ENCODE data around the gene C9orf40.

Gene C9orf40, protein sequence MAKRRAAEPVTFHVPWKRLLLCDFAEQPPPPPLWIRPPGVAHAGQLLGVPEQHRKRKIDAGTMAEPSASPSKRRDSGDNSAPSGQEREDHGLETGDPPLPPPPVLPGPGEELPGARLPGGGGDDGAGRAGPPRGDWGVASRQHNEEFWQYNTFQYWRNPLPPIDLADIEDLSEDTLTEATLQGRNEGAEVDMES

DNA sequence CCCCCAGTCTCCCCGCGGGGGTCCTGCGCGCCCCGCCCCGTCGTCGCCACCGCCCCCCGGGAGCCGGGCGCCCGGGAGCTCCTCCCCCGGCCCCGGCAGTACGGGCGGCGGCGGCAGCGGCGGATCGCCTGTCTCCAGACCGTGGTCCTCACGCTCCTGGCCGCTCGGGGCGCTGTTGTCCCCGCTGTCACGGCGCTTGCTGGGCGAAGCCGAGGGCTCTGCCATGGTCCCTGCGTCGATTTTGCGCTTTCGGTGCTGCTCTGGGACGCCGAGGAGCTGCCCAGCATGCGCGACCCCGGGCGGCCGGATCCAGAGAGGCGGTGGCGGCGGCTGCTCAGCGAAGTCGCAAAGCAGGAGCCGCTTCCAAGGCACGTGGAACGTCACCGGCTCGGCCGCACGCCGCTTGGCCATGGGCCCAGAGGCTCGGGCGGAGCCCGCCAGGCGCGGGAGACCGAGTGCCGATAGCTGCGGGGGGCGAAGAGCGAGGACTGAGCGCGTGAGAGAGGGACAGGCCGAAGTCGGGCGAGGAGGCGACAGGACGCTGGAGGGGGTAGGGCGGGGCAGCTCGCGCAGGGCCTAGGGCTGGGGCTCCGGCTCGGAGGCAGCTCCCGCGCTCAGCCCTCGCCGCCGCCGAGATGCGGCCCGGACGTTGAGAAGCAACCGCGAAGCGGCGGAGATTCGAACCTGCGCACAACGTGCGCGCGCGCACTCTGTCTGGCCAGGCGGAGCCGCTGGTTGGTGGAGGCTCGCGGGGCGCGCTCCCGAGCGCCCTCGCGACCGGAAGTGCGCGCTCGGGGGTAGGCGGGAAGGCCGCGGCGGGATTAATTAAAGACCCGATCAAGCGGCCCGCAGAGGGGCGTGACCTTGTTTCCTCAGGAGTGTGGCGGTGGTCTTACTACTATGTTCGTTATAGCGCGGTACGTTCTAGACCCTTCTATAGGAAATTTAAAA is at the start of gene C9orf40:
TSS of gene C9orf40 (minus strand) at position 712 of the 951 bp plus-strand sequence. CDS start at position 411, 301 bp downstream.
- DNase-seq (ENCODE audit: insufficient read length, low spot score): peak; percentile 58
- FAIRE-seq: peak; percentile 80

DNA sequence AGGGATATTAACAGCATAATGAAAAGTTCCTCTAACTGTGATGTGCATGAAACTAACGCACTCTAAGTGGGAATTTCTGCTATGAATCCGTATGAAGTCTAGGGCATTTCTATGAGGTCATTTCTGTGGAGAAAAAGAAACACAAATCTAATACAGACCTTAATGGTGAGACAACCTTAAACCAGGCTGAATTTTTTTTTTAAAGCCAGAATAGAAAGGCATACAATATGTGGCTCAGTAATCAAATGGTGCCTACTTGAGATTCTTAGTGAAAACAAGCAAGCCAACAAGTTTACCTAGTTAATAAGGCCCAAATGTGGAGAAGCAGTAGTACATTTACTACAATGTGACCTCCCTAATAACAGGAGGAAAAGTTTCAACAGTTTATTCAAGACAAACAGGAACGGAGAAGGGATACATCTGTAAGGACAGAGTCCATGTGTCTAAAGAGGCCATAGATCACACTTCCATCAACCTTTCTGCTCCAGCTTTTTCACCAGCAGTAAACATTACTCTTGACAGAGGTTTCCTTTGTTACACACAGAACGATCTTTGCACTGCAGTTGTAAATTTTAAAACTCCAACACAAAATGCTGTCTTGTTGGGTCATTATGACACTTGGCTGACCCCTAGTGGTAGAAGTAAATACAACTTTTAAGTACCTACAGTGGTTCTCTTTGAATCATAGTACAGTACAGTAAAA is 49.2 kb upstream of the C9orf40 start:
- DNase-seq (ENCODE audit: insufficient read length, low spot score) (peak; percentile 9), FAIRE-seq (peak; percentile 78)

DNA sequence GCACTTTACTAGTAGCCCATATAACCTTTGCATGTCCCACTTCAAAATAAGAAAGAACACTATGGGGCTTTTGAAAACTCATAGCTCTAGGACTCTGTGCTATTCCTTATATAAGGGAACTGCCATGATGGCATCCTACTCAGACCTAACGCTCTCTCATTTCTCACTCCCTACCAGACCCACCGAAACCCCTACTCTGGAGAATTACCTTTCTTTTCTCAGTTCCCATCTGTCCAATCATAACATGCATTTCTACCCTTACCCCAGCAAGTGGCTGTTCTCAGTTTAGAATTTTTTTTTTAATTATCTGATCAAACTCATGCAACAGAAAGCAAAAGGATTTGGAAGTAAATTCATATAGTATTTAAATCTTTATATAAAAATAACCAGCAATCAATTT is 48.1 kb upstream of the C9orf40 start:
- FAIRE-seq: no peak

DNA sequence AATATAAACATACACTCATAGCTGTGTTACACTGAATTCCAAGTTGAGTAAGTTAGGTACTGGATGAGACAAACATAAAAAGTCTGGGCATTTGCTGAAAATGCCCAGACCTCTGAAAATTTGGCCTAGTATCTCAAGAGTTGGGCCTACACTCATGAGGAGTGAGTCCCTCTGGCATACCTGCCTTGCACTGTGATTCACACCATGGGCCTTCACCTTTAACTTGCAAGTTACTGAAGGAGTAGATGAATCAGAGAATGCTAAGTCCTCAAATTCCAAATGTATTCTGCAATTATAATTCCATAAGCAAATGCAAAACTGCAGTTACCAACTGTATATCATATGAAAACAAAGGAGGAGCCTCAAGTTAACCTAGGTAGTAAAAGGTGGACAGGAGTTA is 32.3 kb upstream of the C9orf40 start:
- FAIRE-seq (no peak), DNase-seq (ENCODE audit: insufficient read length, low spot score) (no peak)

More for the DNA sequence above, 48.1 kb upstream of the C9orf40 start:
- DNase-seq (ENCODE audit: insufficient read length, low spot score): no peak

DNA sequence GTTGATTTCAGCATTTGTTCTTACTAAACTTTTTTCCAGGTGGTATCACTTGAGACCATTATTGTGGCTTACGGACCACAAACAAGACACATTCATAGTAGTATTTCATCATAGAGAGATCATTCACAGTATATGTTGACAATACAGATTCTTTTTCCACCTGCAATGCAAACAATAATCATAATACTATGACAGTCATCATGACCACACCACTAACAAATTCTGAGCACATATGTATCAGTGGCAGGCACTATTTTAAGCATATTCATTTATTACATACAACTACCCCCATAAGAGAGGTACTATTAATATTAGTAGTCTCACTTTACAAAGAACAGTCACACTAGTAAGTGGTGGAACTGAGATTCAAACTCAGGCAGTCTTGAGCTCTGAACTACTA is 31.0 kb upstream of the C9orf40 start:
- no peak for FAIRE-seq
- DNase-seq (ENCODE audit: insufficient read length, low spot score): no peak

DNA sequence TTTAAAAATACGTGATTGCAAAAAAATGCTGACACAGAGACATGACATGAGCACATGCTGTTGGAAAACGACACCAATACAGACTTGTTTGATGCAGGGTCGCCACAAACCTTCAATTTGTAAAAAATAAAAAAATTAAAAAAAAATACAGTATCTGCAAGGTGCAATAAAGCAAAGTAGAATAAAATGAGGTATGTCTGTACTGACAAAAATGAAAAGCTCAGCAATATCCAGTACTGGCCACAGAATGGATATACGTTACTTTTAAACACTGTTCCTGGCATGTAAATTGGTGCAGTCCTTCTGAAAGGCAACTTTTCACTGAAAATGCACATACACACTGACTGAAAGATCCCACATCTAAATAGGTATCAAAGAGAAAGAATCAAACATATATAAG is 27.1 kb upstream of the C9orf40 start:
- no peak for FAIRE-seq

DNA sequence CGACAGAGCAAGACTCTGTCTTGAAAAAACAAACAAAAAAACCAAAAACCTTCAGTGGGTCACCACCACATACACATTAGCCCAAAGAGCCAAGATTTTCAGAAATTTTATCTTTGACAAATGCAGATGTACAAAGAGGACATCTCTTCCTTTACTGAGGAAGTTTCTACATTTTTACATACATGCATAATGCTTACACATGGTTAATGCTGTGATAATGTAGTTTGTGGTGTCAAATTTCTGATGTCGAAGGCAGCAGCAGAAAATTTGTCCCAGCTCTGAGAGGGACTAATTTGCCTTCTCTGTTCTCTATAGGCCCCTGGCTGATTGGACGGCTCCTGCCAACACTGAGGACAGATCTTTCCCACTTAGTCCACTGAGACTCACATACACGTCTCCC is 24.6 kb upstream of the C9orf40 start:
- FAIRE-seq (no peak), DNase-seq (ENCODE audit: insufficient read length, low spot score) (no peak)

More for the DNA sequence above, 27.1 kb upstream of the C9orf40 start:
- no peak for DNase-seq (ENCODE audit: insufficient read length, low spot score)

DNA sequence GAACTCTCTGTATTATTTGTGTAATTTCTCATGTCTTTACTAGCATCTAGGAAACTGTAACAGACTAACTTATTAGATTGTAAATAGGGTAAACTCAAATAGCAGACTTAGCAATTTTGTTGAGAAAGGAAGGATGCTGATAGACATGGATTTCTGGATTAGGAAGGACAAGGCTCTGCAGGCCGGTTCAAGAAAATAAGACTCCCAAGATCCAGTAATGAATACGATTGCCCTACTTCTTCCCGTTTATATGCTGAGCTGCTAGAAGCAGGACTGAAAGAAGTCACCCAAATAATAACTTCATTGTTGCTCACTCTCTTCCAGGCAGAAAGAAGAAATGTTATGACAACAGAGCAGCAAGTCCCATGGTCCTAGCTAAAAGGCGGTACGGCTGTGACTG is 22.8 kb upstream of the C9orf40 start:
- DNase-seq (ENCODE audit: insufficient read length, low spot score) (no peak), FAIRE-seq (no peak)

DNA sequence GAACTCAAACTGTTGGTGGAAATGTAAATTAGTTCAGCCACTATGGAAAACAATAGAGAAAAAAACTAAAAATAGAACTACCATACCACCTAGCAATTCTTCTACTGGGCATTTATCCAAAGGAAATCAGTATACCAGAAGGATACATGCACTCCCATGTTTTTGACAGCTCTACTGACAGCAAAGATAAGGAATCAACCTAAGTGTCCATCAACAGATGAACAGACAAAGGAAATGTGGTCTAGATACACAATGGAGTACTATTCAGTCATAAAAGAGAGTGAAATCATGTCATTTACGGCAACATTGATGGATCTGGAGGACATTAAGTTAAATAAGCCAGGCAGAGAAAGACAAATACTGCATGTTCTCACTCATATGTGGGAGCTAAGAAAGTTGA is 21.8 kb upstream of the C9orf40 start:
- FAIRE-seq (no peak), DNase-seq (ENCODE audit: insufficient read length, low spot score) (no peak)

DNA sequence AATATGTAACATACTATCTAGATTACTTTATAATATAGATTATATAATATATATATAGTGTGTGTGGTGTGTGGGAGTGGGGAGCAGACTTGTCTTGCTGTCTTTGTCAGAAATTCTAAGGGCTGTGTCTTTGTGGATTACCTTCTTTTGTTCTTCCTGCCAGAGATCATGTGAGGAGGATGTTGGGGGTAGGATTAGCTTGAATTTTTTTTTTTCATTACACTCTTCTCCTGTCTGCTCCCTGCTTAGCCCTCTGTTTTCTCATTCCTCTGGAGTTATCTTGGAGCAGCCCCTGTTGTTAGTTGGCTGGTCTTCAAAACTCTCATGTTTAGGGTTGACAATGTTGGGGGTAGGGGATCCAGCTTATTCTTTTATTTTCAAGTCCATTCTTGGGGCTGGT is 21.0 kb upstream of the C9orf40 start:
- no peak for DNase-seq (ENCODE audit: insufficient read length, low spot score)
- no peak for FAIRE-seq

DNA sequence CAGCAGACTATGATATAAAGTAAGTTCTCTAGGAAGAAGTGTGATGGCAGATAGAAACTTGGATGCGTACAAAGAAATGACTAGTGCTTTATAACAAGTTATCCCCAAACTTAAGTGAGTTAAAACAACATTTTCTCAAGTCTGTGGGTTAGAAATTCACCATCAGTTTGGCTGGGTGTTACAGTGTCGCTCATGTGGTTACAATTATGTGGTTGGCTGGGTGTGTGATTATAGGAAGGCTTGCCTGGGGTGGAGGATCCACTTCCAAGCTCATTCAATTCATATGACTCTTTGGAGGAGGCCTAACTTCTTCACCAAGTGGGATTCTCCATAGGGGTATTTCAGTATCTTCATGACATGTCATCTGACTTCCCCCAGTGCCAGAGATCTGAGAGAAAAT is 10.3 kb upstream of the C9orf40 start:
- no peak for DNase-seq (ENCODE audit: insufficient read length, low spot score)
- no peak for FAIRE-seq

DNA sequence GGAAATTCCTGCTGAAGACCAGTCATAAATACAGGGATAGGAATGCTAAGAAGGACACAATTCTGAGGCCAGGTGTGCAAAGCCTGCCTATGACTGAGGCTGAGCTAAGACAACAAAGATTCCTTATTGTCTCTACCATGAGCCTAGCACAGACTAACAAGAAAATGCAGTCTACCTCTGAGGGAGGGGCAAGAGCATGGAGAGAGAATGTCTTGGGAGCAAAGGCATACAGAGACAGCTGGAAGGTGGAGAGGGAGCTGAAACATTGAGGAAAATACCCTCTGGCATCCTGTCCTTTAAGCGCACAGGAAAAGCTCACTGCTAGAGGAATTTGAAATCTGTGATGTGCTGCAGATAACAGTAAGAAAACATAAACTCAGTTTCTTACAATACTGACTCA is 8.8 kb upstream of the C9orf40 start:
- FAIRE-seq (no peak), DNase-seq (ENCODE audit: insufficient read length, low spot score) (no peak)

DNA sequence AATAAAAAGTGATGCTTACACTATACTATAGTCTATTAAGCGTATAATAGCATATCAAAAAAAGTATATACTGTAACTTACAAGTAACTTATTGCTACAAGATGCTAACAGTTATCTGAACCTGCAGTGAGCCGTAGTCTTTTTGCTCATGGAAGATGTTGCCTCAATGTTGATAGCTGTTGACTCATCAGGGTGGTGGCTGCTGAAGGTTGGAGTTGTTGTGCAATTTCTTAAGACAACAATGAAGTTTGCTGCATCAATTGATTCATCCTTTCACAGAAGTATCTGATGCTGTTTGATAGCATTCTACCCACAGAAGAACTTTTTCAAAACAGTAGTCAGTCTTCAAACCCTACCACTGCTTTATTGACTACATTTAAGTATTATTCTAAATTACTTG is 7.8 kb upstream of the C9orf40 start:
- FAIRE-seq (no peak), DNase-seq (ENCODE audit: insufficient read length, low spot score) (no peak)

DNA sequence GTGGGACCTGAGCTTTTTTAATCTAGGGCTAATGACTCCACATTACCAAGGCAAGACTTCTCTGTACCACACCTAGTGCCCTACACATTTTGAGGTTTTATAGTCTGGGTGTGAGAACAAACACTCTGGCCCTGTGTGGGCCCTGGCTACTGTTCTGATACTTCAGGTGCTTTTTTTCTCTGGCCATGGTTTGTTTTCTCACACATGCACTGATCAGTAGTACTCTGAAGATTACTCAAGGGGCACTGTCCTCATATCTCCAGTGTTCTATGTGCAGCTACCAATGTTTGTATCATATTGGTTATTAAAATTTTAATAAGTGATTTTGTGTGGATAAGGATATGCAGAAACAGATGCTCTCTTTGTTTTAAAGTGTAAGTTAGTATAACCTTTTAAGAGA is 5.9 kb upstream of the C9orf40 start:
- FAIRE-seq (no peak), DNase-seq (ENCODE audit: insufficient read length, low spot score) (no peak)

DNA sequence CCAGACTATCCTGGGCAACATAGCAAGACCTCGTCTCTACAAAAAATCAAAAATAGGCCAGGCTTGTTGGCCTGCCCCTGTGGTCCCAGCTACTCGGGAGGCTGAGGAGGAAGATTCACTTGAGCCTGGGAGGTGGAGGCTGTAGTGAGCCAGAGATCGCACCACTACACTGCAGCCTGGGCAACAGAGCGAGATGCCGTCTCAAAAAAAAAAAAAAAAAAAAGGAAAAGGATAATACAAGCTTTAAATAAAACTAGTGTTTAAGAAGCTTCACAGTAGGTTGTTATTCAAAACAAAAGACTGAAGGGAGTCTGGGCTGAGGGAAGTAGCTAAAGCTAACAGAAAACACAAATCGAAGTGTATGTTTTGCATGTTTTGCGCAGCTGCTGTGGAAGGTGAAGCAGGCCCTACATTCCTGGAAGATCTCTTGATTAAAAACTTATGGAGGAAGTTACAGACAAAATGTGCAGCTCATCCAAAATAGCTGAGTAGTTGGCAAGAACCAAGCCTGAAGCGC is 581 bp upstream of the C9orf40 start:
- no peak for DNase-seq (ENCODE audit: insufficient read length, low spot score)
- peak; percentile 45 for FAIRE-seq

DNA sequence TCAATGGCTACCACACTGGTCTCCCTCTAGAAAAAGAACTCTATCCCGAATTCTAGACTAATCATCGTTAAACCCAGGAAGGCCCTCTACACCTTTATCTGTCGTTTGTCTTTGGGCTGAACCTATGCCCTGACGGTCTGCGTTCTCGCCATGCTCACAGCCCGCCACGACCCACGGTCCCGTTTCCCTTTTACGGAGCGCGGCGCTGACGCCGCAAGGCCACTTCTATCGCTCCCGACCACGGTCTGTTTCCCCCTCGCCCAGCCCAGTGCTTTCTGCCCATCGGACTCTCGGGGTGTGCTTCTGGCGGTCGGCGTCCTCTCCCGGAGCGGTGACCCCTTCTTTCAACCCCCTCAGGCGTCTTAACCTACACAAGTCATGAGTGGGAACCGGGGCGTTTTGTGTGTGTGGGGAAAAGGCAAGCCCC is 974 bp downstream of the C9orf40 start:
- DNase-seq (ENCODE audit: insufficient read length, low spot score) (peak; percentile 6), FAIRE-seq (peak; percentile 89)

DNA sequence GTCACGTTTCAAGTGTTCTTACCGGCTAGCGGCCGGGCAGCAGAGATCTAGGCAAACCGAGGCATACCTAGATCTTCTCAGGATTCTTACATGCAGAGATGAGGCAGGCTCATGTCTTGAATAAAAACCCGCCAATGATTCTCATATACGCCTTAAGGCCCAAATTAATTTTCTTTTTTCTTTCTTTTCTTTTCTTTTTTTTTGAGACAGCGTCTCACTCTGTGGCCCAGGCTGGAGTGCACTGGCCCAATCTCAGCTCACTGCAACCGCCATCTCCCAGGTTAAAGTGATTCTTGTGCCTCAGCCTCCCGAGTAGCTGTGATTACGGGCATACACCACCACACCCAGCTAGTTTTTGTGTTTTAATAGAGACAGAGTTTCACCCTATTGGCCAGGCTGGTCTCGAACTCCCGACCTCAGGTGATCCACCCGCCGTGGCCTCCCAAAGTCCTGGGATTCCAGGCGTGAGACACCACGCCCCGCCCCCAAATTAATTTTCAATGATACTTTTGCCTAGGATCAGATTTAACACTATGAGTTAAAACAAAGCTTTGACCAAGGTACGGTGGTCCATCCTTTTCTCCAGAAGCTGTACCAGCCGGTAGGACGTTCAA is 1.5 kb downstream of the C9orf40 start:
- FAIRE-seq (no peak), DNase-seq (ENCODE audit: insufficient read length, low spot score) (no peak)

DNA sequence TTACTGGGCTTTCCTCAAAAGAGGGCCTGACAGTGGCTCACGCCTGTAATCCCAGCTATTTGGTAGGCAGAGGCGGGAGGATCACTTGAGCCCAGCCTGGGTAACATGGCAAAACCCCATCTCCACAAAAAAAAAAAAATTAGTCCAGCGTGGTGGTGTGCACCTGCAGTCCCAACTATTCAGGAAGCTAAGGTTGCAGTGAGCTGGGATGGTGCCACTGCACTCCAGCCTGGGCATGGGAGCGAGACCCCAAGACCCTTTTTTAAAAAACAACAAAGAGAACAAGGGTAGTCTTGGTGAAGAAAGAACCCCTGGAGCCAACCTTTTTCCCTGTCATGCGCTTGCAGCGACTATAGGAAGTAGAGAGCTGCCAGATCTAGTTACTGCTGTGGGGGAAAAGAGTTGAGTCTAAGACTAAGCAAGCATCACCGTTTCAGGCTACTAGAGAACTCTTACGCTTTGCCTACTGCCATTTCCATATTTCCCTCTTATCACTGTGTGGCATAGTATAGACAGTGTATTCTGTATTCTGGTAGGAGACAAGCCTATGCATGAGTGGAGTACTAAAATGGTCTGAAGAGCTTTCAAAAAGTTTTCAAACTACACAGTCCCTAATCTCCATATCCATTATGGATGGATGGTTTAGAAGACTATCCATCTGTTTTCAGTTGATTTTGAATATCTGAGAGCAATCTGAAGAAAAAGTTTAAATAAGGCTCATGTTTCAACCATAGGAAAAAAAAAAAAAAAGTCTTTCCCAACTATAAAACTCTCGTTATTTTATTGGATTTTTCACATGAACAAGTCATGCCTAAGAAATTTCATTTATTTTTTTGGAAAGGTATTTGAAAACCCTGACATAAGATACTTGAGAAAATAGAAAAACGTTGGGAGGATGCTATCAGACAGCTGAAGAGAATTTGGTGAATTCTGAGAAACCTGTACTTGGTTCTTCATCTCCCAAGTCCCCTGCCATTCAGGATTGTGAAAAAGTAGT is 2.6 kb downstream of the C9orf40 start:
- DNase-seq (ENCODE audit: insufficient read length, low spot score): no peak
- no peak for FAIRE-seq

DNA sequence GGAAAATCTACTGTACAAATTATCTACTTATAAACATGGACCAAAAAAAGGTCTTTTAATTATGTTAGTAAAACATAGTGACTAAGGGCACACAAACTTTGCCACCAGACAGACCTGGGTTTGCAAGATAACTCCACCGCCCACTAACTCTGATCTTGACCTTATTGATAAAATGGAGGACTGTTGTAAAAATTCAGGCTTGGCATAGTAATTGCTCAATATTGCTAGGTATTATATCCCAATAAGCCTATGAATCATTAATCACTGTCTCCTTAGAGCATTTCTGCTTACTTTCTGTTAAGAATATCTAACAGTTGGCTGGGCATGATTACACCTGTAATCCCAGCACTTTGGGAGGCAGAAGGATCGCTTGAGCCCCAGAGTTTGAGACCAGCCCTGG is 3.8 kb downstream of the C9orf40 start:
- DNase-seq (ENCODE audit: insufficient read length, low spot score): no peak
- FAIRE-seq: no peak

DNA sequence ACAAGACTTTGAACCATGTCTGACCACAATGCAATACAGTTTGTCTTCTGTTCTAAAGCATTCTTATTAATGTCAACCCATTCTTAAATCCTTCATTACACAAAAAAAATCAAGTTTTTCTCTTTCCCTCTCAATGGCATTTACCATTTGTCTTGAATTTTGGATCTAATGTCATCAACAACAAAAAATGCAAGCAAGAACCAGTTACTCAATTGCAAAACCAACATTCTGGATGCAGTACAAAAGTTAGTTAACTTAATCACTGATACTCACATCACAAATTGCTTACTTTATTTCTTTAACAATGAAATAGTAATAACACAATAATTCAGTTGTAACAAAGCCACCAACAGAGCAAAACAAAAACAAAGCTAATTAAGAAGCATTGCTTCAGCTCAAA is 6.0 kb downstream of the C9orf40 start:
- peak; percentile 70 for FAIRE-seq

More for the DNA sequence above, 6.0 kb downstream of the C9orf40 start:
- no peak for DNase-seq (ENCODE audit: insufficient read length, low spot score)

Measured in GM19239 (cell line).